GM21786 (cell line): ENCODE data around the gene OXSR1.
A peak's percentile ranks its signal among the peaks of the same experiment; 100 is the strongest.
"Not testable (repeated sequence)": the region's sequence is repeated elsewhere in the genome, so short reads cannot be mapped to it uniquely, and the experiment has no call there.

Experiments used
- ATAC-seq: cut with Tn5 transposase; IDR thresholded peaks from one replicate; pipeline ENCODE4 v1.9.1; 2021; ENCODE audit not compliant: unreplicated experiment

Gene OXSR1

GRCh38 chr3:38163841-38164642, 1.3 kb upstream of the OXSR1 start:
- no peak for ATAC-seq

GRCh38 chr3:38164643-38164951, 740 bp upstream of the OXSR1 start:
- no peak for ATAC-seq

GRCh38 chr3:38165722-38166387, 518 bp downstream of the OXSR1 start:
- peak; percentile 4 for ATAC-seq

- no peak for ATAC-seq
These were observed 2.3 kb downstream of the OXSR1 start for GRCh38 chr3:38167591-38167990.

DNA sequence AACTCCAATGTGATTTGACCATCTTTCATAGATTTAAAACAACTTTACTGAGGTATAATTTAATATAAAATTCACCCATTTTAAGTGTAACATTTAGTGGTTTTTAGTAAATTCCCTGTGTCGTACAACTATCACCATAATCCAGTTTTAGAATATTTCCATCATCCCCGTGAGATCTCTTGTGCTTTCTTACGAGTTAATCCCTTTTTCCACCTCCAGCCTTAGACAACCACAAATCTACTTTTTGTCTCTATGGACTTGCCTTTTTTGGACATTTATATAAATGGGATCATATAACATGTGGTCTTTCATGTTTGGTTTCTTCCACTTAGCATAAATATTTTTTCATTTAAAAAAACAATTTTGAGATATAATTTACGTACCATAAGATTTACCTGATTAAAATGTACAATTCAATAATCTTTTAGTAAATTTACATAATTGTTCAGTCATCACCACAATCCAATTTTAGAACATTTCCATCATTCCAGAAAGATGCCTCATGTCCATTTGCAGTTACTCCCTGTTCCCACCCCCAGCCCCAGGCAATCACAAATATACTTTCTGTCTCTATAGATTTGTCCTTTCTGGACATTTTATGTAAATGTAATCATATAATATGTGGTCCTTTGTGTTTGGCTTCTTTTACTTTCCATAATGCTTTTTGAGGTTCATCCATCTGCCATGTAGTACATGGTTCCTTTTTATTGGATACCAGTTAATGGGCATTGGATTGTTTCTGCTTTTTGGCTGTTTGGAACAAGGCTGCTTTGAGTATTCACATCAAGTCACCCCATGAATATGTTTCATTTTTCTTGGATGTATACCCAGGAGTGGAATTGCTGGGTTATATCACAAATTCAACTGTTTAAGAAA, 3.1 kb downstream of the OXSR1 start:
- ATAC-seq, result no peak

GRCh38 chr3:38169027-38169317, 3.6 kb downstream of the OXSR1 start:
- no peak for ATAC-seq

DNA sequence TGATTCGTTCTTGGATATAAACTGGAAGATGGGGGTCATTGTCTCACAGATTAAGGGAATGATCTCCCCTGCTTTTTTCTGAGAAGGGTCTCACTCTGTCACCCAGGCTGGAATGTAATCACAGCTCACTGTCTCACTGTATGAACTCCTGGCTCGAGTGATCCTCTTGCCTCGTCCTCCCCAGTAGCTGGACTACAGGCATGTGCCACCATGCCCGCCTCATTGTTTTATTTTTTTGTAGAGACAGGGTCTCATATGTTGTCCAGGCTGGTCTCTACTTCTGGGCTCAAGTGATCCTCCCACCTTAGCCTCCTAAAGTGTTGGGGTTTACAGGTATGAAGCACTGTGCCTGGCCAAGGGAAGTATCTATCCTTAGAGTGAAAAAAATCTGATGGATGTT, 5.4 kb downstream of the OXSR1 start:
- no peak for ATAC-seq

DNA sequence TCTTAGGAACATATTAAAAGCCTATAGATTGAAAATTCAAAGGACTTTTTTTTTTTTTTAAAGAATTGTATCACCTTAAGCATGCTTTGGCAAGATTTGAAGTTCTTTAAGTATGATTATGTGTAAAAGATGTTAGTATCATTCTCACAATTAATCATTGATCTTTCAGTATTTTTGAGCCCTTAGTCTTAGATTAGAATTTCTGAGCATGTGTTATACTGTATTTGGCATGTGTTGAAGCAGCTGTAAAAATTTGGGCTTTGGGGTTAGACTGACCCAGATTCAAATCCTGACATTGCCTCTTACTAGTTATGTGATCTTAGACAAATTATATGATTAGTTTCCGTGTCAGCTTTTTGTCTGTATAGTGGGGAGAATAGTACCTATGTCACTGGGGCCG, 6.3 kb downstream of the OXSR1 start:
- ATAC-seq, result no peak

DNA sequence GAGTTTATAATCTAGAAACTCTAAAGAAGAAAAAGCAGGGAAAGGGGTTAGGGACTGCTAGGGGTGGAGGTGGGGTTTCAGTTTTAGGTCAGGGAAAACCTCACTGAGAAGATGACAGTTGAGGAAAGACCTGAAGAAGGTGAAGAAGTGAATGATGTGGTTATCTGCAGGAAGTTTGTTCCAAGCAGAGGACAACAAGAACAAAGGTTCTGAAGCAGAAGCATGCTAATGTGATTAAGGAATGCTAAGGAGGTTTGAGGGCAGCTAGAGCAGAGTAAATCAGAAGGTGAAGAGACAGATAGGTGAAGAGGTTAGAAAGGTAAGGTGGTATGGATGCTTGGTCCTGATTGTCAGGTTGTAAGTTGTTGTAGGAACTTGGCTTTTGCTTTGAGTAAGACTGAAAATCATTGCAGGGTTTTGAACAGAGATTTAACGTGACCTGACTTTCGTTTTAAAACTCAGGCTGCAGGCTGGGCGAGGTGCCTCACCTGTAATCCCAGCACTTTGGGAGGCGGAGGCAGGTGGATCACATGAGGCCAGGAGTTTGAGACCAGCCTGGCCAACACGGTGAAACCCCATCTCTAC, 8.6 kb downstream of the OXSR1 start:
- ATAC-seq, result peak; percentile 43

- ATAC-seq, result no peak
These were observed 11.8 kb downstream of the OXSR1 start for GRCh38 chr3:38177181-38177580.

- no peak for ATAC-seq
These were observed 21.4 kb downstream of the OXSR1 start for GRCh38 chr3:38186781-38187180.

DNA sequence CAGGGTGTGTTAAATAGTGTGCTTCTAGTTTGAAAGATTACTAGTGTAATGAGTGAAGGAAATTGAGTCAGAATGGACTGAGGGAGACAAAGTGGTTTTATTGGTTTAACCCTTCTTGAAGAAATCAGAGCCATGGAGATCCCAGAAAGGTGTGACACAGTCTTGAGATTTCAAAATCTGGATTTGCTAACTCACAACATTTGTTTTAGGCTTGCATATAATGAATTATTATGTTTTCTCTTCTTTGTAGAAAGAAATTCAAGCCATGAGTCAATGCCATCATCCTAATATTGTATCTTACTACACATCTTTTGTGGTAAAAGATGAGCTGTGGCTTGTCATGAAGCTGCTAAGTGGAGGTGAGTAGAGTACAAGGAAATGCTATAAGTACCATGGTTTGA, 25.1 kb downstream of the OXSR1 start:
- no peak for ATAC-seq

- not testable (repeated sequence) for ATAC-seq
These were observed 37.6 kb downstream of the OXSR1 start for GRCh38 chr3:38202931-38203330.

- no peak for ATAC-seq
These were observed 38.4 kb downstream of the OXSR1 start for GRCh38 chr3:38203690-38204089.

GRCh38 chr3:38204599-38205471, 39.5 kb downstream of the OXSR1 start:
- ATAC-seq, result no peak

GRCh38 chr3:38205472-38205805, 40.1 kb downstream of the OXSR1 start:
- no peak for ATAC-seq

DNA sequence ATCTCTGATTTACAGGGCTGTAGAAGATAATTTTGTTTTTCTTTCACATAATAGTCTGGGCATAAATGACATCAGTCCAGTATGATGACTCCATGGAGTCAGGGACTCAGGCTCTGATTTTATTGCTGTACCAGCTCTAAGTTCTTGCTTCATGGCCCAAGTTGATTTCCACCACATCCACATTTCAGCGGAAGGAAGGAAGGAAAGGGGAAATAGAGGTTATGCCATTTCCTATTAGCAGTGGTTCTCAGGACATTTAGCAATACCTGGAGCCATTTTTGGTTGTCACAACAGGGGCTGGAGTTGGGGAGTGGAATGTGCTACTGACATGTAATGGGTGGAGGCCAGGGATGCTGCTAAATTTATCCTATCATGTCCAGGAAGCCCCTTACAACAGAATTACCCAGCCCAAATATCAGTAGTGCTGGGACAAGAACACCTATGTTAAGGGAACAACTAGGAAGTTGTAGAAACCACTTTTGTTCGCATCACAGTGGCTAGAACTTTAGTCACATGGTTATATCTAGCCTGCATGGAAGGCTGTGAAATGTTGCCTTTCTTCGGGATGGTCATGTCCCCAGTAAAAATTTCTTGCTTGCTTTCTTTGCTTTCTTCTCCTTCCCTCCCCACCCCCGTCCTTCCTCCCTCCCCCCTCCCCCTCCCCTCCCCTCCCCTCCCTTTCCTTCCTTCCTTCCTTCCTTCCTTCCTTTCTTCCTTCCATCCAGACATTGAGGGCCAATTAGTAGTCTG, 42.1 kb downstream of the OXSR1 start:
- no peak for ATAC-seq

GRCh38 chr3:38210141-38210757, 44.9 kb downstream of the OXSR1 start:
- peak; percentile 89 for ATAC-seq

DNA sequence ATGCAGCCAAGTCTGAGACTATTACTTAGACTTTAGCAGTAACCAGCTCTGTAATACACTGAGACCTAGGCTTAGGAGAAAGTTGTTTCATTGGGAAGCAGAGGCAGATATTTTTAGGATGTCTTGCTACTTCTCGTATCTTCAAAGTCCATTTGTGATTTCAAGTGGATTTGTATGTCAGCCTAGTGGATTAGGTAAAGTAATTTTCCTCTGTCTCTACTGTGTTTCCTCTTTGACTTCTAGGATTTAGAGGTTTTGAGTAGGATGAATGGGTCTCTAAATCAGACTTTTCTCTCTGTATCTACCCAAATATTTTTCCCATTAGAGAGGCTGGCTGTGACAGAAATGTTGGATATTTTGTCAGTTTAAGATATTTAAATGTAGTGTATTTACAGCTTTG, 46.8 kb downstream of the OXSR1 start:
- ATAC-seq, result no peak

- ATAC-seq, result no peak
These were observed 49.2 kb downstream of the OXSR1 start for GRCh38 chr3:38214560-38214959.
